Stimulated activated CD4-positive, alpha-beta T cell treated with anti-CD3 and anti-CD28 coated beads, Interleukin-4, amount 100 ng/mL, for 48 hours (primary cell): ENCODE data around the gene CCDC102B.
"Not testable (repeated sequence)": the region's sequence is repeated elsewhere in the genome, so short reads cannot be mapped to it uniquely, and the experiment has no call there.

Source experiments
- DNase-seq, 2 donors: peaks; one replicate each; pipeline ENCODE4 v3.0.0-alpha.2; 2020; ENCODE audit warnings: low read depth in 2 of 2

CCDC102B gene

GRCh38 chr18:68909579-68909978, 111.7 kb downstream of the CCDC102B start:
- no peak for DNase-seq

GRCh38 chr18:68915061-68915460, 117.2 kb downstream of the CCDC102B start:
- no peak for DNase-seq

GRCh38 chr18:68916734-68917133, 118.9 kb downstream of the CCDC102B start:
- no peak for DNase-seq

- no peak for DNase-seq
These were observed 120.3 kb downstream of the CCDC102B start for GRCh38 chr18:68918216-68918615.

- DNase-seq: no peak
These were observed 122.0 kb downstream of the CCDC102B start for GRCh38 chr18:68919900-68920299.

GRCh38 chr18:68922392-68922791, 124.5 kb downstream of the CCDC102B start:
- no peak for DNase-seq

- DNase-seq: no peak
These were observed 127.4 kb downstream of the CCDC102B start for GRCh38 chr18:68925268-68925667.

- DNase-seq: no peak
These were observed 131.1 kb downstream of the CCDC102B start for GRCh38 chr18:68928762-68929675.

GRCh38 chr18:68935686-68936085, 137.8 kb downstream of the CCDC102B start:
- no peak for DNase-seq

- no peak for DNase-seq
These were observed 139.2 kb downstream of the CCDC102B start for GRCh38 chr18:68937029-68937599.

- no peak for DNase-seq
These were observed 142.2 kb downstream of the CCDC102B start for GRCh38 chr18:68940039-68940438.

GRCh38 chr18:68940754-68941153, 142.9 kb downstream of the CCDC102B start:
- DNase-seq: no peak

GRCh38 chr18:68942230-68942629, 144.3 kb downstream of the CCDC102B start:
- no peak for DNase-seq

- not testable (repeated sequence) for DNase-seq
These were observed 146.0 kb downstream of the CCDC102B start for GRCh38 chr18:68943861-68944260.

- DNase-seq: no peak
These were observed 146.4 kb downstream of the CCDC102B start for GRCh38 chr18:68944330-68944729.

- no peak for DNase-seq
These were observed 146.9 kb downstream of the CCDC102B start for GRCh38 chr18:68944826-68945225.

GRCh38 chr18:68948622-68949021, 150.7 kb downstream of the CCDC102B start:
- no peak for DNase-seq

GRCh38 chr18:68954738-68955137, 156.9 kb downstream of the CCDC102B start:
- no peak for DNase-seq

- no peak for DNase-seq
These were observed 158.8 kb downstream of the CCDC102B start for GRCh38 chr18:68956650-68957049.

GRCh38 chr18:68960355-68960754, 162.5 kb downstream of the CCDC102B start:
- DNase-seq: no peak

GRCh38 chr18:68962623-68963022, 164.7 kb downstream of the CCDC102B start:
- DNase-seq: no peak

GRCh38 chr18:68965817-68966216, 167.9 kb downstream of the CCDC102B start:
- no peak for DNase-seq

GRCh38 chr18:68969027-68969426, 171.1 kb downstream of the CCDC102B start:
- DNase-seq: no peak
